T-helper 9 cell (primary cell): ENCODE data around the gene ZFP64.

Experiments
- DNase-seq: peaks from one replicate; pipeline ENCODE4 v3.0.0-alpha.2; 2020

ZFP64 gene

DNA sequence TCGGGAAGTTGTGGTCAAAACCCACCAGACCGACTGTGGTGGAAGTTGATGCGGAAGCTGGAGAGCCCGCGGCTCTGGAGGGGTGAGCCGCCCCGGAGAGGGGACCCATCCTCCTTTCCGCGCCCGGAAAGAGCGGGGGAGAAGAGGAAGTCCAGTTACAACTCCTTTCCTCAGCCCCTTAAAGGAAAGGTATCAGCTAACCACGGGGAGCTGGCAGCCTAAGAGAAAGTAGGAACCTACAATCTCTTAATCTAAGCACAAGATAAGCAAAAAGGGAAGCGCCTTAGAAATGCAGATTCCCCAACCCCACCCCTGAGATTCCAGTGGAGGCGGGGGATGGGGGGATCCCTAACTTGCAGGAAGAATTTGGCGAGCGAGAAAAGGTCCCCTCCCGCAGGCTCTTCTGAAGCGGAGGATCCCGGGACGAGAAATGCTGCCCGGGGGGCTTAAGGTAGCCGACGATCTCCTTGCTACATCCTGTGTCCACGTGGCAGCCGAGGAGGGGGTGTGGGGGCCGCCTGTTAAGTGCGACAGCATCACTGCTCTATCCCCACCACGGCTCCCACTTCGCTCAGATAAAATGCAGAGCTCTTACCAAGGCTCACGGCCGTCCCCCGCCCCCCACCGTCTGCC, 87.5 kb downstream of the ZFP64 start:
- no peak for DNase-seq

DNA sequence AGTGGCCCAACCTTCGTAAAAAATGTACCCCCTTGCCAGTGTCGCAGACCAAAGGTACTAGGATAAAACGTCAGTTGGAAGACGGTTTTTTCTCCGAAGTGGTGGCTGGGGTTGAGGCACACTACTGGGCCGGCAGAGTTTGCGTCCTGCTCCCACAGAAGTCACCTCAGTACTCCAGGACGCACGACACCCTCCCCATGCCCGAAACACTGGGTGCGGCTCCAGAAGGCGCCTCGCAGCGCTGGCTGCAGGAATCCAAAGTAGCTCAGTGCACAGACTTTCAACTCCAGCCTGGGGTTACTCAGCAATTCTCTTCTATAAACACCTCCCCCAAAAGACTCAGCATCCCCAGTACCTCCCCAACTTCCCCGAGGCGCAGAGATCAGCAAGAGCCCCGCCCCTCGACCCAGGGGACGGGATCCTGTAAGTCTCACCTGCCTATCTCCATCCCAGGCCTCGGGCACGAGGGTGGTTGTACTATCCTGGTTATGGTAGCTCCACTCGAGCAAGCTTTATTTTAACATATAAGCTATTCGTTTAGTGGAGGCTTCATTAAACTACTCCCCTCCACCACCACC, 88.2 kb downstream of the ZFP64 start:
- no peak for DNase-seq

DNA sequence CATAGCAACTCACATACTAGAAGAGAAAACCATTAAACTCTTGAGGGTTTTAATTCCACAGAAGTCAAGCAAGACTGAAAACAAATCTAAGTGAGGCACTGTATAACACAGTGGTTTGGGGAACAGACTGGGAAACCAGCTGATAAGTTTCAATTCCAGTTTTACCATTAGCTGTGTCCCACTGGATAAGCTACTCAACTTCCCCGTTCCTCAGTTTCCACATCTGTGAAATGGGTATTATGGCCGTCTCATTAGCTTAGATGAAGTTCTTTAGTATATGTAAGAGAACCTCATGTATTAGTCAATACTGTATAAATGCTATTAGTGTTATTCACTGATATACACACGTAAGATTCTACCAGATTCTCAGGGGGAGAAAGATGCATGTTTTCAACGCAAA, 89.0 kb downstream of the ZFP64 start:
- DNase-seq: no peak

DNA sequence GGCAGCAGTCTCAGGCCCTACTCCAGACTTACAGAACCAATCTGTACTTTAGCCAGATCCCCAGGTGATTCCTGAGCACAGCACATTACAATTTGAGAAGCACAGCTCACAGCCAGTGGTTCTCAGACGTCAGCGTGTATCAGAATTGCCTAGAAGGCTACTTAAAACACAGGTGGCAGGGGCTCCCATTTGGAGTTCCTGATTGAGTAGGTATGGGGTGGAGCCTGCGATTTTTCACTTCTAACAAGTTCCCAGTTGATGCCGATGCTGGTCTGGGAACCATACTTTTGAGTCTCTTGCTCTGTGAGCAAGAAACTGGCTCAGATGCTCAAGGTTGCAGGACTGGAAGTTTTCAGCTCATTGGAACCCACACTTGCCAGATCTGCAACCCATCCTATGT, 89.5 kb downstream of the ZFP64 start:
- no peak for DNase-seq
